GM18951 (cell line): Measurements from ENCODE around the gene CD14.
A peak's percentile ranks its signal among the peaks of the same experiment; 100 is the strongest.
"Not testable (repeated sequence)": the region's sequence is repeated elsewhere in the genome, so short reads cannot be mapped to it uniquely, and the experiment has no call there.

ENCODE experiments used
- POLR2A ChIP-seq: IDR thresholded peaks from 4 replicates; pipeline ENCODE4 v1.6.1; 2011; ENCODE audit warnings: mild to moderate bottlenecking; ENCODE audit not compliant: insufficient read length, insufficient read depth; ENCODE audit errors: extremely low read depth
- in situ Hi-C: fragments of 300-500 bp; cut with MboI; formaldehyde crosslinking; loops from one replicate; pipeline ENCODE4 v1.12.0; 2022; ENCODE audit warnings: low sequenced_read_pairs, mixed read lengths, inconsistent platforms; ENCODE audit not compliant: unreplicated experiment

Gene CD14

DNA sequence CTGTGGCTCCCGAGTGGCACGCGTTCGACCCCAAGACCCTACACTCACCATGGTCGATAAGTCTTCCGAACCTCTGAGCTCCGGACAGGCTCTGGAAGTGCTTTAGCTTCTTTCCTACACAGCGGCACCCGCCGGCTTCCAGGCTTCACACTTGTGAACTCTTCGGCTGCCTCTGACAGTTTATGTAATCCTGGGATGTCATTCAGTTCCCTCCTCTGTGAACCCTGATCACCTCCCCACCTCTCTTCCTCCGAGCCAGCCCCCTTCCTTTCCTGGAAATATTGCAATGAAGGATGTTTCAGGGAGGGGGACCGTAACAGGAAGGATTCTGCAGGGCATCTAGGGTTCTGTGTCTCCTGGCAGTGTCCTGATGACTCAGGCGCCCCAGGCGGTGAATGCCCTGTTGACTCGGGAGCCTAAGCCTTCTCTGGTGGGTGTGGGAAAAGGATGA is at the start of gene CD14:
CD14 (minus strand) TSS at position 155 of the 451 bp plus-strand sequence; CDS start at position 51, 104 bp downstream.
- in situ Hi-C loops: no loop called here
- TF ChIP-seq POLR2A: no peak

DNA sequence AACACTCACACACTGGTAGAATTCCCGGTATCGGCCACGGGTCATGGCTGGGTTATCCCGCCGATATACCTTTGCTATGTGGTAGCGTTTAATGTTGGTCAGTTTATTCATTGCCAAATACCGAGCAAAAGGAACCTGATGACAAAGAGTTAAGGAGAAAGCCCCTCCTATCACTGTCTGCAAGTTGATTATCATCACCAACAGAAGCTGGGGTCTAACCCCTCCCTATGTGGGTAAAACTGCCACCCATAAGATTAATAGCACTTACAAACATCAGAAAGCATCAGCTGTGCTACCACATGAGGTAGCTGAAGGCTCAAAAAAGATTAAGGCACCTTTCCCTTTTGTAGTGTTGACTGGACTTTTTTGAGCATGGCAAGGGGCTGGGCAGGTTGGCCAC is 46.0 kb upstream of the CD14 start:
- in situ Hi-C loops: no loop called here
- no peak for TF ChIP-seq POLR2A

DNA sequence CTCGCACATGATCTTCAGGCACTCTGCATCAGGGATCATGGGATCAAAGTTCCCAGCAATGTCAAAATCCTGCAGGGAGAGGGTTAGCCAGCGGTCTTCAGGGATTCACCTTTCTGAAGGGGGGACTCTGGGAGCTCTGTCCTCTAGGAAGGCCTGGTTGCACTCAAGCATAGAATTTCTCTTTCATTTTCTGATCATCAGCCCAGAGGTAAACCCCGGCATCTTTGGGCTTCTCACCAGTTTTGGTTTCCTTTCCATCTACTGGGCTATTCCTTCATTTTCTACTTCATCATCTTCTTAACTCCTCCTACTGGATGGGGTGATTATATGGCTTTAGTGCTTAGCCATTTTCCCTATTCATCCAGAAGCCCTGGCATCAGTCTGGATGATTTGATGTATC is 45.0 kb upstream of the CD14 start:
- TF ChIP-seq POLR2A: no peak
- in situ Hi-C loops: no loop called here

DNA sequence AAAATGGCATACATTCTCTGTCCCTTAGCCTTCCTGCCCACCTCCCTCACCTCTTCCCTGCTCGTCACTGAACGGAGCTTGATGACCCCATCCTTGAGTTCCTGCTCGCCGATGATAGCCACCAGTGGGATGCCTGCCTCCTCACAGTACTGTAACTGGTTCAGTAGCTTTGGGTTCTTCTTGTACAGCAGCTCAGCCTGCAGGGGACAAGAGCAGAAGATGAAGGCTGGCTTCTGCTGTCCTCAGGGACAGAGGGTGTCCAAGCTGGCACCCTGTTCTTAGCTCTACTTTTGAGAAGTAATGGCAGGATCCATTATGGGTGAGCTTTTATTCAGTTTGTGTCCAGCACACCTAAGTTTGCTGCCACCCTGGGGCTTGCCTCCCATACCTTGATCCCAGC is 41.7 kb upstream of the CD14 start:
- in situ Hi-C loops: no loop called here
- TF ChIP-seq POLR2A: no peak

DNA sequence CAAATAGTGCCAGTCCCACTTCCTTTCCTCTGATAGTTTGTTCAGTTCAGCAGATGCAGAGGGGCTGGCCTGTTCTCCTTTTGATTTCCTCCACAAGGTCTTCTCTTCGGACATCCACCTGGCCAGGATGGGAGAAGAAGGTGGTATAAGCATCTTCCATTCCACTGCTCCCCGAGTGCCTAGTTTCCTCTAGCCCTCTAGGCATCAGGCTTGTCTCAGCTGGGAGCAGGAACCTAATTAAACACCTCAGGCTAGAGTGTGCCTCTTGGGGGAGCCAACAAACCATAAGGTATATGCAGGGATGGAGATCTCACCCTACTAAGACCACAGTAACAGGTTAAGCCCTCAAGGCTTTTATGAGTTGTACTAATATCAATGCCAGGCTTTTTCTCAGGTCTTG is 41.2 kb upstream of the CD14 start:
- in situ Hi-C loops: no loop called here
- no peak for TF ChIP-seq POLR2A

DNA sequence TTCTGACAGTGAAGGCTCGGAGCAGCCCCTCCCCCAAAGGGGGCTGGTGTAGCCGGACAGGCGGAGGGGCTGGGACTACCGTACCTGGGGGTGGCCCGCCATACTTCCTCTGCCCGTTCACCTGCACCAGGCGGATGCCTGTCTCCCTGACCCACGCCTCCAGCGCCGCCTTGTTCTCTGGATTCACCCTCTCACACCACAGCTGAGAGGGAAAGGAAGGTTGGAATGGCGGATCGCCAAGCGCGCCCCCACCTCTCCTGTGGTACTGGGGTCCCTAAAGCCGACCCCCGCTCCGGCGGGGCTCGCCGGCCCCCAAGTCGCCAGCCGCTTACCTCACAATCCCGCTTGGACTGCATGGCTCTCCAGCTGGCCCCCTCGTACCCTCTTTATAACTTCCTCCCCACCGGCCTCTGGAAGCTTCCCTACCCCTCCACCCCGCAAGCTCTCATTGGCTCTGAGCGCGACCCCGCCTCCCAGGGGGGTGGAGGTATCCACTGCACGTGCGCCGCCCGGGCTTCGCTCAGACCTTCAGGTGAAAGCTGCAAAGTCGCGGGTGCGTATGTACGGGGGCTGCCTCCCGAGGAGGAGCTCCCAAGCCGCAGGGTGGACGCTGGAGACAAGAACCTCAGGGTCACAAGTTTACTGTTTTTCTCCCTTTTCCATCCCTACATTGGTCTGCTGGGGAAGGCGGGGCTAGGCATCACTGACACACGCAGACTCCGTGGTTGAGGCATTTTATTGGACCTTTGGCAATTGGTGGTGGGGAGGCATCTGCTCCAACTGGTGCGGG is 40.4 kb upstream of the CD14 start, which contains the start of gene DND1:
DND1 (minus strand) TSS at position 390 of the 790 bp plus-strand sequence; CDS start at position 356, 34 bp downstream.
- no peak for TF ChIP-seq POLR2A
- in situ Hi-C loops: no loop called here

DNA sequence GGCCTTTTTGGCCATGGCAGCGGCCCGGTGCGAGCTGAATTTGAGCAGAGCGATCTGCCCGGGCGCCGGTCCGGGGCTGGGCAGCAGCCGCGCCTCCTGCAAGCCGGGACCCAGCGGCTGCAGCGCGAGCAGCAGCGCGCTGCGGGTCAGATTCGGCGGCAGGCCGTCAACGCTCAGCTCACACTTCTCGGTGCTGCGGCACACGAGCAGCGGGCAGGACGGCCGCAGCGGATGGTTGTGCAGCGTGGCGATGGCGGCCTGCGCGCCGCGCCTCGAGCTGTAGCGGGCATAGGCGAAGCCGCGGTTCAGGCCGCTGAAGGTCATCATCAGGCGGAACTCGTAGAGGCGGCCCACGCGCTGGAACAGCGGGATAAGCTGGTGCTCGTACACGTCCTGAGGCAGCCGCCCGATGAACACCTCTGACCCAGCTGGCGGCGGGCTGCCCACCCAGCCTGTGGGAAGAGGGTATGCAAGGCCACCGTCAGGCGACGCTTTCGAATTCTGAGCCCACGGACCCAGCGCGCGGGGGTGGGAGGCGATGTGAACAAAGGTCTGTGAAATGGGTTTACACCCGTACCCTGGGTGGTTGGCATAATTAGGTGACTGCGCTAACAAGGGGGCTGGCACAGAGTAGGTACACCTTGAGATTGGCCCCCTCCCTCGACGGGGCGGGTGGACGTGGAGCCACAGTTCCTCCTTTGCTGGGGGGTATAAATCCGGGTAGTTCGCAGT is 39.6 kb upstream of the CD14 start:
- in situ Hi-C loops: no loop called here
- no peak for TF ChIP-seq POLR2A

DNA sequence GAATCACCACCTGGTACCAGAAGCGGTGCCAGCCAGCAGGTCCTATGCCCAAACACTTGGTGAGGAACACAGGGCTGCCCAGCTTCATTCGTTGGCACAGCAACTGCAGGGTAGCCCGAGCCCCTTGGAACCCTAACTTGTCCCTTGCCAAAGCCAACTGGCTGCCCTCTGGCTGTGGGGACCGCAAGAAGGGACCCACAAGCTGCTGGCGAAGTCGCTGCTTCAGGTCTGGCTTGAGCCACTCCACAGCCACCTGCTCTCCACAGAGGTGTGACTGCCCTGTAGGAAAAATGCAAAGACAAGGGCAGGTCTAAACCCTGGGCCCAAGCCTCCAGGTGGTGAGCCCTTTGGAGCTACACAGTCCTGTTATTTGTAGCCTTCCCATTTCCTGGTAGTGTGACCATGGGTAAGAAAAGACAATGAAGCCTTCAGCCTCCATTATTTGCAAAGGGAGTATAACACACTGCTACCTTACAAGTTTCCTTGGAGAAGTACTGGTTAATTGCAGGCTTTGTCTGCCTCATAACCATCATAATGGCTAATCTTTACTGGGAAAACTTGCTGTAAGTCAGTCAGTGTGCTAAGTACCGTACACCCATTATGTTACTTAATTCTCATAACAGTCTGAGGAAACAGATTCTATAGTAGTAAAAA is 38.6 kb upstream of the CD14 start:
- TF ChIP-seq POLR2A: no peak
- in situ Hi-C loops: no loop called here

DNA sequence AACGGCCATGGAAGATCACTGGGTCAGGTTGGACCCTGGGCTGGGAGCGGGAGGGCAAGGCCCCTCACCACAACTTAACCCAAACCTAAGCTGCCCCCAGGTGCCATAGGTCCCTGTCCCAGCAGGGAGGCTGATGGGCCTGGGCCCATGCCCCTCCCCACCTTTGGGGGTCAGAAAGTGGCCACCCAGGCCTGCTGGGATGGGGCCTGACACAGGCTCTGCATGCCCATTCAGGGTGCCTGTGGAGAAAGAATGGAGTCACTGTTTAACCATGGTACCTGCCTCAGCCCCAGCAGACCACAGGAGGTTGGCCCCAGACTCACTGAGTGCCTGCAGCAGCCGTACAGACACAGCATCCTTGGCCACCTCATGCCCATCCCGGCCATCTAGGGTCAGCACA is 38.1 kb upstream of the CD14 start:
- in situ Hi-C loops: not testable (repeated sequence)

DNA sequence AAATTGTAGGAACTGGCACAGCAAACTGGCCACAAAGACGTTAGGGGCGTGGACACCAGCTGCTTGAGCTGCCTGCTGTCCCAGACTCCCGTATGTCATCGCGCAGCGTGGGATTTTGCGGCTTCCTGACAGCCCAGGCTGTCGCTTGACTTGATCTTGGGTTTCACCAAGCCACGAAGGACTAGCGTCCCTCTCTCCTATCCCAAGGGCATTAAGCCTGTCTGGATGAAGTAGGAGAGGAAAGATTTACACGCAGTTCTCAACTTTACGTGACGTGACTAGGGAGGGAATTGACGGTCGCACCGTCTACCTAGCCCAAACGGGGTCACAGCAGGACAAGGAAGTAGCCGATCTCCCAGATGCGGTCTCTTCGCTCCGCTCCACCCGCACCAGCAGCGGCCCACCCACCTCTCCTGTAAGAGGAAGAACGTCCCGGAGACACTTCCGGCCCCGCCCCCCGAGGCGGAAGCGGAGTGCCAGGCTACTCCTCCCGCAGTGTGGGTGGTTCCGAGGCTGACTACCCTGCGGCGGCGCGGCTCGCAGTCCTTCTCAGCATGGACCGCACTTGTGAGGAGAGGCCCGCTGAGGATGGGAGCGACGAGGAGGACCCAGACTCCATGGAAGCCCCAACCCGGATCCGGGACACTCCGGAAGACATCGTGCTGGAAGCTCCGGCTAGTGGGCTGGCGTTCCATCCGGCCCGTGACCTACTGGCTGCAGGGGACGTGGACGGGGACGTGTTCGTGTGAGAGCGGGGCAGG is 31.6 kb upstream of the CD14 start, which contains the start of gene WDR55:
WDR55 (plus strand) TSS at position 546 of the 761 bp plus-strand sequence; CDS start at position 555, 9 bp downstream.
- peak; percentile 95 for TF ChIP-seq POLR2A
- in situ Hi-C loops: no loop called here

DNA sequence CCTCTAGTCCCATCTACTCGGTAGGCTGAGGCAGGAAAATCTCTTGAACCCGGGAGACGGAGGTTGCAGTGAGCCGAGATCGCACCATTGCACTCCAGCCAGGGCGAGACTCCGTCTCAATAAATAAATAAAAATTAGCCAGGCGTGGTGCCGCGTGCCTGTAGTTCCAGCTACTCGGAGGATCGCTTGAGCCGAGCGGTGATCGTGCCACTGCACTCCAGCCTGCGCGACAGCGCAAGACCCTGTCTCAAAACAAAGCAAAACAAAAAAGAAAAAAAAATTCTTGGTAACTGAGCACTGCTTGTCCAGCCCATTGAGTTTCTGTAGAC is 31.0 kb upstream of the CD14 start:
- no peak for TF ChIP-seq POLR2A
- in situ Hi-C loops: no loop called here

DNA sequence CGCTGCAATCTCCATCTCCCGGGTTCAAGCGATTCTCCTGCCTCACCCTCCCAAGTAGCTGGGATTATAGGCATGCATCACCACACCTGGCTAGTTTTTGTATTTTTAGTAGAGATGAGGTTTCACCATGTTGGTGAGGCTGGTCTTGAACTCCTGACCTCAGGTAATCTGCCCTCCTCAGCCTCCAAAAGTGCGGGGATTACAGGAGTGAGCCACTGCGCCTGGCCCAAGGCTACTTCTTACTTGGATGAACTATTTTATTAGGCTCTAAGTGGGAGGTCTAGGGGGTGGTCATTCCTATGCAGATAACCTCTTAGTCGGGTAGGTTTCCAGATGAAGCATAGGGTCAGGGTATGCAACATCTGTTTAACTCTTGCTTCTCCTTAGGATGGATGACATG is 27.4 kb upstream of the CD14 start:
- in situ Hi-C loops: not testable (repeated sequence)

DNA sequence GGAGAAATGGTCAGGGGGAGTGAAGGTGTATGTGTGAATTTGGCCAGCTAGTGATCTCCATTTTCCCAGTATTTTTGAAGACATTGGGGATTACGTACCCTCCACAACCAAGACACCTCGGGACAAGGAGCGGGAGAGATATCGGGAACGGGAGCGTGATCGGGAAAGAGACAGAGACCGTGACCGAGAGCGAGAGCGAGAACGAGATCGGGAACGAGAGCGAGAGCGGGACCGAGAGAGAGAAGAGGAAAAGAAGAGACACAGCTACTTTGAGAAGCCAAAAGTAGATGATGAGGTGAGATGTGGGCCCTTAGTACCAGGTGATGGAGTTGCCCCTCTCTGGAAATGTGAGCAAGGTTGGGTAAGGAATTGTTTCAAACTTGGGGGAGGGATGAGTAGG is 25.9 kb upstream of the CD14 start:
- TF ChIP-seq POLR2A: no peak
- in situ Hi-C loops: no loop called here

DNA sequence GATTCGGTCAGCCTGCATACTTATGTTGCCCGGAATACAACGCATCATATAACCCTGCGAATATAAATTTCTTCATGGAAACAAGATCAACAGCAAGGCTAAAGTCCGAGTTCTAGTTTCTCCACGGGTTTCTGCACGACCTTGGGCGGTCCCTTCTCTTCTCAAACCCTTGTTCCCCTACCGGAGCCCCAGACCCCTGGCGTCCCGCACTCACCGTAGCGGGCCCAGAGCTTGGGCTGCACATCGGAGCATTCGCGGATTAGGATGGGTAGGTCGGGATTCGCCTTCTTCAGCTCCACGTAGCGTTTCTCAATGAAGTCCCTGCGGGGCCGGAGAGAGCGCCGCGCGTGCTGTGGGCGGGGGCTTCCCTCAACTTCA is 14.1 kb upstream of the CD14 start:
- no peak for TF ChIP-seq POLR2A
- in situ Hi-C loops: no loop called here
